ENCODE data around the gene DUOX2.

DUOX2 gene

GRCh38 chr15:45115312-45115820 lies 1.4 kb upstream of the DUOX2 start:
- POLR2A ChIA-PET: no interaction called here
- CTCF ChIA-PET: interaction anchor here (1.1 to 2.8 kb wide), 4 partner anchors 9 to 316 kb away, joined by 3 to 15 read pairs (median 5); no protein-coding TSS in a partner anchor
- TF ChIP-seq CTCF (IDR thresholded peaks at IDR 0.05; ENCODE audit: insufficient read depth, low read length, missing control alignments): no peak
- DNase-seq (ENCODE audit: low read depth, low spot score): no peak
- H3K4me3 ChIP-seq (ENCODE audit: low read depth, low read length): no peak overlapping the region

- ChIA-PET CTCF (interaction anchor here (2.0 to 2.8 kb wide), 2 partner anchors 10 to 12 kb away, joined by 7 to 15 read pairs; no protein-coding TSS in a partner anchor), POLR2A (no interaction called here)
- TF ChIP-seq CTCF (IDR thresholded peaks at IDR 0.05; ENCODE audit: insufficient read depth, low read length, missing control alignments): no peak
- no peak overlapping the region for H3K4me3 ChIP-seq (ENCODE audit: low read depth, low read length)
- no peak for DNase-seq (ENCODE audit: low read depth, low spot score)
Observed at GRCh38 chr15:45114751-45115085, 746 bp upstream of the DUOX2 start.

GRCh38 chr15:45113380-45113990 lies 487 bp downstream of the DUOX2 start:
- TF ChIP-seq CTCF (IDR thresholded peaks at IDR 0.05; ENCODE audit: insufficient read depth, low read length, missing control alignments): no peak
- DNase-seq (ENCODE audit: low read depth, low spot score): no peak
- ChIA-PET POLR2A (interaction anchor here (0.5 kb wide), 1 partner anchor 375 kb away, joined by 3 read pairs; no protein-coding TSS in a partner anchor), CTCF (interaction anchor here (1.3 to 2.8 kb wide), 4 partner anchors 8 to 92 kb away, joined by 3 to 16 read pairs (median 11); no protein-coding TSS in a partner anchor)
- H3K4me3 ChIP-seq (ENCODE audit: low read depth, low read length): no peak overlapping the region

GRCh38 chr15:45112591-45113379 lies 1.2 kb downstream of the DUOX2 start:
- POLR2A ChIA-PET: interaction anchor here (0.5 kb wide), 1 partner anchor 375 kb away, joined by 3 read pairs; no protein-coding TSS in a partner anchor
- DNase-seq (ENCODE audit: low read depth, low spot score): no peak
- H3K4me3 ChIP-seq (ENCODE audit: low read depth, low read length): no peak overlapping the region
- CTCF ChIA-PET: interaction anchor here (1.0 to 2.8 kb wide), 4 partner anchors 9 to 93 kb away, joined by 3 to 16 read pairs (median 9); no protein-coding TSS in a partner anchor
- TF ChIP-seq CTCF (IDR thresholded peaks at IDR 0.05; ENCODE audit: insufficient read depth, low read length, missing control alignments): no peak

- POLR2A ChIA-PET: no interaction called here
- no peak for TF ChIP-seq CTCF (IDR thresholded peaks at IDR 0.05; ENCODE audit: insufficient read depth, low read length, missing control alignments)
- no peak overlapping the region for H3K4me3 ChIP-seq (ENCODE audit: low read depth, low read length)
- no peak for DNase-seq (ENCODE audit: low read depth, low spot score)
- CTCF ChIA-PET: interaction anchor here (1.0 to 2.7 kb wide), 2 partner anchors 9 to 15 kb away, joined by 3 to 16 read pairs; no protein-coding TSS in a partner anchor
Observed at GRCh38 chr15:45112143-45112590, 1.8 kb downstream of the DUOX2 start.

Measured in AG04449 (cell line).